ENCODE data around the gene CLSTN1. TPM values are rescaled to one million over a fixed set of nuclear protein-coding genes. Genes with fewer than 3 reads are reported as not detected.

Gene CLSTN1
- total RNA-seq, 2 donors from 2014 or later: 62.5 to 64.1 TPM

GRCh38 chr1:9835758-9836631 is 12.2 kb upstream of the CLSTN1 start:
- DNase-seq (peak; percentile 63), ATAC-seq (peak; percentile 85 to 94)

GRCh38 chr1:9835404-9835757 is 11.6 kb upstream of the CLSTN1 start:
- ATAC-seq (no peak), DNase-seq (no peak)
- intact Hi-C loops (cut with DNase I): no loop called here

More at GRCh38 chr1:9835758-9836631, 12.2 kb upstream of the CLSTN1 start:
- intact Hi-C loops (cut with DNase I): no loop called here

GRCh38 chr1:9833632-9834031 is 9.9 kb upstream of the CLSTN1 start:
- no peak for ATAC-seq
- intact Hi-C loops (cut with DNase I): no loop called here
- no peak for DNase-seq

GRCh38 chr1:9827558-9828185 is 3.9 kb upstream of the CLSTN1 start:
- intact Hi-C loops (cut with DNase I): no loop called here
- DNase-seq (no peak), ATAC-seq (no peak)

GRCh38 chr1:9826616-9827015 is 2.9 kb upstream of the CLSTN1 start:
- no peak for DNase-seq
- no peak for ATAC-seq
- intact Hi-C loops (cut with DNase I): no loop called here

GRCh38 chr1:9826087-9826486 is 2.3 kb upstream of the CLSTN1 start:
- ATAC-seq (no peak), DNase-seq (no peak)

GRCh38 chr1:9825093-9826074 is 1.6 kb upstream of the CLSTN1 start:
- ATAC-seq: peak; percentile 12 to 75
- DNase-seq: peak; percentile 63
- intact Hi-C loops (cut with DNase I): no loop called here

More at GRCh38 chr1:9826087-9826486, 2.3 kb upstream of the CLSTN1 start:
- intact Hi-C loops (cut with DNase I): no loop called here

- DNase-seq: no peak
- intact Hi-C loops (cut with DNase I): no loop called here
- ATAC-seq: peak in 1 of 2 donors; percentile 2
Measured at GRCh38 chr1:9824702-9825089, 931 bp upstream of the CLSTN1 start.

- ATAC-seq (peak; percentile 33 to 50), DNase-seq (no peak)
- intact Hi-C loops (cut with DNase I): no loop called here
Measured at GRCh38 chr1:9823693-9823942, 147 bp downstream of the CLSTN1 start.

- no peak for DNase-seq
- ATAC-seq: peak; percentile 7 to 17
- intact Hi-C loops (cut with DNase I): no loop called here
Measured at GRCh38 chr1:9822897-9823692, 670 bp downstream of the CLSTN1 start.

GRCh38 chr1:9822490-9822889 is 1.3 kb downstream of the CLSTN1 start:
- intact Hi-C loops (cut with DNase I): no loop called here
- no peak for DNase-seq
- ATAC-seq: no peak

GRCh38 chr1:9821710-9822109 is 2.1 kb downstream of the CLSTN1 start:
- no peak for ATAC-seq
- DNase-seq: no peak
- intact Hi-C loops (cut with DNase I): no loop called here

GRCh38 chr1:9820521-9820920 is 3.2 kb downstream of the CLSTN1 start:
- ATAC-seq (no peak), DNase-seq (no peak)
- intact Hi-C loops (cut with DNase I): no loop called here

GRCh38 chr1:9817734-9818133 is 6.0 kb downstream of the CLSTN1 start:
- DNase-seq: no peak
- no peak for ATAC-seq
- intact Hi-C loops (cut with DNase I): no loop called here

GRCh38 chr1:9816199-9816598 is 7.6 kb downstream of the CLSTN1 start:
- ATAC-seq (no peak), DNase-seq (no peak)
- intact Hi-C loops (cut with DNase I): no loop called here

- DNase-seq (no peak), ATAC-seq (no peak)
- intact Hi-C loops (cut with DNase I): no loop called here
Measured at GRCh38 chr1:9815150-9815549, 8.6 kb downstream of the CLSTN1 start.

GRCh38 chr1:9814619-9815018 is 9.1 kb downstream of the CLSTN1 start:
- intact Hi-C loops (cut with DNase I): no loop called here
- DNase-seq (no peak), ATAC-seq (no peak)

- intact Hi-C loops (cut with DNase I): no loop called here
Measured at GRCh38 chr1:9811239-9811966, 12.4 kb downstream of the CLSTN1 start.

More at GRCh38 chr1:9811239-9811966, 12.4 kb downstream of the CLSTN1 start:
- no peak for DNase-seq
- ATAC-seq: no peak
